Loucy (cell line): ENCODE data around the gene CHD6.

Experiments
- EZH2phosphoT487 ChIP-seq: fragments of 200-600 bp; IDR thresholded peaks from 2 replicates; pipeline ENCODE4 v1.6.1; 2018; ENCODE audit warnings: antibody characterized with exemption, mild to moderate bottlenecking, moderate library complexity, borderline replicate concordance
- TF ChIP-seq, protein P1 (sequence below): fragments of 200-600 bp; sonication (generic); conservative IDR thresholded peaks from 2 replicates; pipeline ENCODE4 v1.5.1; 2014; ENCODE audit warnings: mild to moderate bottlenecking, antibody characterized with exemption, low read length

DNA sequence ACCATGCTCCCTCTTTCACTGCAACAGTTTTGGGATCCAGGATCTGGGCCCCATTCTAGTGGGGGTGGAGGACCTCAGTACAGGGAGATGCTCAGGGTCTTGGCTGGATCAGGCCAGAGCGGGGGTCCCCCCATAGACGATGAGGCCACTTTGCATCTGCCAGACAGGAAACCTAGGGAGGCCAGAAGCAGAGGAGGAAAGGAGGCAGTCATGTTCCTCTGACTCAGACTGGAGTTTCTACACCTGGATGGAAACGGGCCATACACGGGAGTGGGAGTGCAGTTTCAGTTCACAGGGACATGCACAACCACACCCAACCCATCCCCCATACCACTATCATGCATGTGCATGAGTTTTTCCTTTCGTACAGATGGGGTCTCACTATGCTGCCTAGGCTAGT, 248.0 kb downstream of the CHD6 start:
- TF ChIP-seq EZH2phosphoT487: no peak
- TF ChIP-seq, protein P1, sequence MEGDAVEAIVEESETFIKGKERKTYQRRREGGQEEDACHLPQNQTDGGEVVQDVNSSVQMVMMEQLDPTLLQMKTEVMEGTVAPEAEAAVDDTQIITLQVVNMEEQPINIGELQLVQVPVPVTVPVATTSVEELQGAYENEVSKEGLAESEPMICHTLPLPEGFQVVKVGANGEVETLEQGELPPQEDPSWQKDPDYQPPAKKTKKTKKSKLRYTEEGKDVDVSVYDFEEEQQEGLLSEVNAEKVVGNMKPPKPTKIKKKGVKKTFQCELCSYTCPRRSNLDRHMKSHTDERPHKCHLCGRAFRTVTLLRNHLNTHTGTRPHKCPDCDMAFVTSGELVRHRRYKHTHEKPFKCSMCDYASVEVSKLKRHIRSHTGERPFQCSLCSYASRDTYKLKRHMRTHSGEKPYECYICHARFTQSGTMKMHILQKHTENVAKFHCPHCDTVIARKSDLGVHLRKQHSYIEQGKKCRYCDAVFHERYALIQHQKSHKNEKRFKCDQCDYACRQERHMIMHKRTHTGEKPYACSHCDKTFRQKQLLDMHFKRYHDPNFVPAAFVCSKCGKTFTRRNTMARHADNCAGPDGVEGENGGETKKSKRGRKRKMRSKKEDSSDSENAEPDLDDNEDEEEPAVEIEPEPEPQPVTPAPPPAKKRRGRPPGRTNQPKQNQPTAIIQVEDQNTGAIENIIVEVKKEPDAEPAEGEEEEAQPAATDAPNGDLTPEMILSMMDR: no peak
